Stimulated activated CD8-positive, alpha-beta memory T cell treated with anti-CD3 and anti-CD28 coated beads, Interleukin-2, amount 100 ng/mL, for 48 hours (primary cell): ENCODE data around the gene CPEB4.

Experiments
- DNase-seq, 2 donors: peaks; one replicate each; pipeline ENCODE4 v3.0.0-alpha.2; 2020; ENCODE audit warnings: low read depth in 2 of 2

Gene CPEB4

DNA sequence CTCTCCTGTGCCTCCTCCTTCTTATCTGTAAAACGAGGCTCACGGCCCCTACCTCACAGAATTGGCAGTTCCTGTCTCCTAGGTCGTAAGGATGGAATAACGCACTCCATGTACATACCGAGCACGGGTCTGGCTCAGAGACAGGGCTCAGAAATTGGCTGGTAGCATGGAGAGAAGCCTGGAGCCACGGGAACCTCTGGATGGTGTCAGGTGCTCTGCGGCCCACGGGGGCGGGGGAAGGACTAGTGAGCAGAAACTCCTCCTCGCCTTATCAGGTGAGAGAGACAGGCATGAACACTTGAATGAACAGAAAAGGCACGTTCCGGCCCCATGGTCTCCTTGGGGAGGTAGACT is 85.4 kb downstream of the CPEB4 start:
- DNase-seq: no peak

- DNase-seq: no peak
These were observed 86.6 kb downstream of the CPEB4 start for GRCh38 chr5:173974688-173975239.

GRCh38 chr5:173981185-173981761 is 93.1 kb downstream of the CPEB4 start:
- DNase-seq: no peak

DNA sequence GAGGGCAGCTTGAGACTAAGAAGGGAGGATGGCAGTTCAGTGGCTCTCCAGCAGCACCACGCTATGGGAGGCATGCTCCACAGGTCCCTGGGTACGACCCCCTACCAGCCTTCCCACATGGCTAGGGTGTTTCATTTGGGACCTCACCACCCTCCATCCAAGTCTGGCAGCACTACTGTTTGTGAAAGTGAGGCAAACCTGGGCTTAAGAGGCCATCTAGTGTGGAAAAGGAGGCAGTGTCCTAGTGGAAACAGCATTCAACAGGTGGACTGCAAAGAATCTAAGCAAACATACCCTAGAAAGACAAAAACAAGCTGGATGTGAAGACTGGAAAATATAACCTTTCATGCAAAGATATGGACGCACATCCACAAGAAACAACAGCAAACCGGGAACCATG is 96.1 kb downstream of the CPEB4 start:
- DNase-seq: no peak

GRCh38 chr5:173988554-173989431 is 100.6 kb downstream of the CPEB4 start, which contains the start of gene C5orf47:
C5orf47 (plus strand) TSS chr5:173989170; CDS start chr5:173989264, 94 bp downstream.
- no peak for DNase-seq

DNA sequence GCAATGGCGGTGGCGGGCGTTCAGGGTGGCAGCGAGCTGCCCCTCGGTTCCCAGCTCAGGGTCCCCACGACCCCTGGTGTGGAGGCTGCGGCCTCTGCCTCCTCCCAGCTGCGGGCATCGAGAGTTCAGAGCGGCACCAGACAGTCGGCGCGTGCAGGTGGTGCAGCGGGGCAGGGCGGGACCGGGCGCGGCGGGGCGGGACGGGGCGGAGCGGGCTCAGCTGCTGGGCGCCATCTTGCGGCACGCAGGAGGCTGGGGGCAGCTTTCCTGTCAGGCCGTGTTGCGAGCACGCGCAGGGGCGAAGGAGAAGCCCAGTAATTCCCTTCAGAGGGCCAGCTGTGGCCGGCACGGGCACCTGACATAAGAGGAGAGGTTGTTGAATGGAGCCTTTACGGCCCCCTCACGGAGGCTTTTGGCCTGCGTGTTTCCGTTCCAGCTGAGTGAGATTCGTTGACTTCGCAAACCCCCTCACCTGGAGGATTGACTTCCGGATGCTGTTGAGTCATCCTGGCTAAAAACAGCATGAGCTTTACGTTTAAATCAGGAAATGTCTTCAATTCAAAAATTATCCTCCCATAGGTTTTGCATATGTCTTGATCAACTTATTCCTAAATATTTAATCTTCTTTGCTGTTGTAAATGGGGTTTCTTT is 101.4 kb downstream of the CPEB4 start:
- DNase-seq: no peak

GRCh38 chr5:173997331-173997730 is 109.2 kb downstream of the CPEB4 start:
- DNase-seq: no peak

- no peak for DNase-seq
These were observed 110.4 kb downstream of the CPEB4 start for GRCh38 chr5:173998531-173998930.

GRCh38 chr5:174000076-174000475 is 111.9 kb downstream of the CPEB4 start:
- no peak for DNase-seq

DNA sequence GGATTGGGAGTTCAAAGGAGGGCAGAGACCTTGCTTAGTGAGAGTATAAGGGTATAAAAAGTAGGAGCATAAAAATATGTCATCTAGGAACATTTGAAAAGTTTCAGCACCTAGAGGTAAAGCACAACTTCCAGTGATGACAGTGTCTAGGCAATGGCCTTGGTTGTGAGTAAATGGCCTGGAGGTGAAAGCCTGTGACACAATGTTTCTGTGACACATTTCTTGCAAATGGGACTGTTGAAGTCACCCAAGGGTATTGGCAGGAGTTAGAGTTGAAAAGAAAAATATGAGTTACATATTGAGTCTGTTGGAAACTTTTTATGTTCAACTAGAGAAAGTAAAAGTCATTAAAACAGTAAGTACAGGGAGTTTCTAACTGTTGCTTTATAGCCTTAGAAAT is 115.6 kb downstream of the CPEB4 start:
- DNase-seq: no peak

DNA sequence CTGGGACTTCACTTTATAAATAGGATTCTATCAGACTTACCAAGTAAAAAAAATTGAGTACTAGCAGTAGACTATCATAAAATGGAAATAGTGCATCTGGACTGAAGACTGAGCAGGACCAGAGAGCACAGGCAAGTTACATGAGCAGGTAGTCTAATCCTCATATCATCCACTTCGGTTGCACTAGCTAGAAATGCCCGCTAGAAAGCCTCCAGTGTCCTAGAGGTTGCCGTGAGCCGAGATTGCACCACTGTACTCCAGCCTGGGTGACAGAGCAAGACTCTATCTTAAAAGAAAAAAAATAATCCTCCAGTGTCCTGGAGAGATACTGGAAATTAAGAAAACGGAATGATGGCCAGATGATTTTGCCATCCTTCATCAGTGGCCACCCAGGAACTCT is 120.8 kb downstream of the CPEB4 start:
- no peak for DNase-seq

DNA sequence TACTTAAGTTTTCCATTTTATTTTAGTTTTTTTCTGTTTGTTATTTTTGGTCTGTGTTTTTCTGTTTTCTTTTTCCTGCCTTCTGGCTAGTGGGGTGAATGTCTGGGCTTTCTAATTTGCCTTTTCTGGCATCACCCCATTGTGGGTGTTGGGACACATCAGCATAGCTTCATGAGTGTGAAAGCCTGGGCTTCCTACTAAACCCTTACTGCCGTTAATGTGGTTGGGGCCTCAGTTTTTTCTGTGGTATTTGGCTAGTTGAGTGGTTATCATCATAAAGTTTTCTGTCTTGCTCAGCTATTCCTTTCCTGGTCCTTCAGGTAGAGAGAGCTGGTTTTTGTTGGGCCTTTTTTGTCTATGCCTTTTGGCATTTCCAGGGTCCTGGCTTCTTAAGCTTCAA is 122.2 kb downstream of the CPEB4 start:
- DNase-seq: no peak

DNA sequence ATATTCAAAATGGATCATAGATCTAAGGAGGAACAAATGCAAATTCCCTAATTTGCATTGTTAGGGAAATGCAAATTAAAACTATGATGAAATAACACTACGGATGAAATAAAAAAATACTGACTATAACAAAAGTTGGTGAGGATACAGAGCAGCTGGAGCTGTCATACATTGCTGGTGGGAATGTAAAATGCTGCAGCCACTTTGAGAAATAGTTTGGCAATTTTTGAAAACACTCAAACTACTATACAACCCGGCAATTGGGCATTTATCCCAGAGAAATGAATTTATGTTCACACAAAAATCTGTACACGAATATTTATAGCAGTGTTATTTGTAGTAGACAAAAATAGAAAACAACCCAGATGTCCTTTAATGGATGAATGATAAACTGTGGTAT is 123.3 kb downstream of the CPEB4 start:
- DNase-seq: no peak
